Activated T-helper 1 cell treated with Interleukin-2 at 50 U/mL for 16 hours (primary cell): ENCODE measurements around the gene CDKN2C.
"Not testable (repeated sequence)": the region's sequence is repeated elsewhere in the genome, so short reads cannot be mapped to it uniquely, and the experiment has no call there.

Source experiments
- DNase-seq: peaks from one replicate; pipeline ENCODE4 v3.0.0-alpha.2; 2020; ENCODE audit warnings: low read depth

CDKN2C gene

DNA sequence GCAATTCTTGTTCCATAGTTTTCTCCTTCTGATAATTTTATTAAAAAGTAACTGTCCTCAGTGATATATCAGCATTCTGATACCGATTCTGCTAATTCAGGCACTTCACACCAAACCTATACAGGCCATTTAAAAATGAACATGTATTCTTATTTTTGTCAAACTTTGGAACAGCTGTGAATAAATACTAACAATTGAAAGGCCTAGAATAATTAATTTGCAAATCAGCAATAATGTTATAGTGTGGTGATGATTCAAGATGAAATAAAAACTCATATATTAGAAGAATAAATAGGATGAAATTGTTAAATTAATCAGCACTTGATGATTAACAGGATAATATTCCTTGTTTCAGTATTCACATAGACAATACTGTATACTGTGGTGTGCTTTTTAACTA, 9.9 kb downstream of the CDKN2C start:
- DNase-seq: no peak

DNA sequence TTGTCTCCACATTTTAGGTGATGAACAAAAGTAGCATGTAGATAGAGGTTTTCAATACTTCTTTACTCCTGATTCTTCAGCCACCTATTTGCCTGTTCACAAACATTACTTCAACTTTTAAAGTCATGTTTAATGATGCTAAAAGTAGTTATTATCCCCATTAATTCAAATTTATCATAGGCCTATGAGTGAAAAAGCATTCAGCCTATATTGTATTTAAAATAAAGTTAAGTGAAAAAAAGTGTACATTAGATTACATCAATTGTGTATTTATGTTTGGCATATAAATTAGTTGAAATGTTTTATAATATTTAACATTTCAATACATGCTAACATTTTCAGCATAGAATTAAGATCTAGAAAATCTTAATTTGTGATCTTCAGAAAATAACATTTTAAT, 10.5 kb downstream of the CDKN2C start:
- no peak for DNase-seq

DNA sequence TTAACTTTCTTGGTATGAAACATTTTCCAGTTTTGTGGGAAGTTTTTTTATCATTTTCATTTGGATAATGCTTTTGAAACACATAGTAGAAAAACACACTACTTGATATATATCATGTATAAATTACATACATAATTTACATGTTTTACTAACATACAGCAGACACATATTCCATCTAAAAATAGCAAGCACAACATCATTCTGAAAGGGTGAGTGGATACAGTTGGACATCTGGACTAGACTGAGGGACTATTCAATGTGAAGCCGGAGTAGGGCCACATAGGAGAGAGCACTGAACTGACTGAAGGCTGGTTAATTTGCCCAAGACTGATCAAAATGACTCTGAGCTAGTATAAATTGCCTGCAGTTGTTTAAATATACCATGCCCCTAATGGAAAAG, 11.7 kb downstream of the CDKN2C start:
- DNase-seq: no peak

DNA sequence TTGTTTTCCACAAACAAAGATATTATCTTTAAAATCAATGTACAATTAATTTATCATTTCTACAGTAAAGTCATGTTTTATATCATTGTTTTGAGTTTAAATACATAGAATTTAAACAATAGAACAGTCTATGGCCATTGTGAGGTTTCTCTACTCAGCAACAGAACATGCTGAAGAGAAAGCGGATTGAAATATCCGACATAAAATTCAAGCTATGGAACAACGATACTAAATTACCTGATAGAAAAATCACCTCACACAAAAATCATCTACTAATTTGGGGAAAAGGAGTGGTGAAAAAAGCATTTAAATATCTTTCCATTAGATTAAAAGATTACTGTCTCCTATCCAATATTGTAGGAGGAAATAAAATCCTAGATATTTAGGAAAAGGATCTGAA, 12.6 kb downstream of the CDKN2C start:
- DNase-seq: no peak

DNA sequence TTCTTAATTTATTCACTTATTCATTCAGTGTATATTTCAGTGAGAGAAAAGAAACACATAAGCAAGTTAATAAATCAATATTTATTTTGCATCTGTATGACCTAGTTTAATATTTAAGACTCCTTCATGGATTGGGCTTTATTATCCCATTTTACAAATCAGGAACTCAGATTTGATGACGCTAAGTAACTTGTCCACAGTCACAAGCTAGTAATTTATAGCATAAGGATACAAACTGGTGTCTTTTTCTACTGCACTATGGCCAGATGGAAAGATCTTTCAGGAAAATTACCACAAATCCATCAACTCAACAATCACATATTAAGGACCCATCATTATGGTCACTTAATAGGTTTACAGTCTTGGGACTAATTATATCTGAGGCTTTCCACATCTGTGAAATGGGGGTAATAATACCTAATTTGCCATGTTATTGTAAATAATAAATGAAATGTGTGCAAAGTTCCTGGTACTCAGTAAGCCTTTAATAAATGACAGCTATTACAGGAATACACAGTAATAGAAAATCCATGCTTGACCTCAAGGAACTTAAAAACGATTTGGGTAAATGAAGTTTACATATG, 13.3 kb downstream of the CDKN2C start:
- DNase-seq: no peak

DNA sequence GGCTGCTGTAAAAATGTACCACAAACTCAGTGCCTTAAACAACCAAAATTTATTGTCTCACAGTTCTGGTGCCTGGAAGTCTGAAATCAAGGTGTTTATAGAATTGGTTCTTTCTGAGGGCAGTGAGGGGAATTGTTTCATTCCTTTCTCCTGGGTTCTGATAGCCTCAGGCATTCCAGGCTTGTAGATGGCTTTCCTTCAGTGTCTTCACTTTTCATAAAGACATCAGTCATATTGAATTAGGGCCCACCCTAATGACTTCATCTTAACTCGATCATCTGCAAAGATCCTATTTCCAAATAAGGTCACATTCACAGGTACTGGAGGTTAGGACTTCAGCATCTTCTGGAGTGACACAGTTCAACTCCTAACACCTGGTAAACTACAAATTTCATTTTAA, 15.0 kb downstream of the CDKN2C start:
- no peak for DNase-seq

DNA sequence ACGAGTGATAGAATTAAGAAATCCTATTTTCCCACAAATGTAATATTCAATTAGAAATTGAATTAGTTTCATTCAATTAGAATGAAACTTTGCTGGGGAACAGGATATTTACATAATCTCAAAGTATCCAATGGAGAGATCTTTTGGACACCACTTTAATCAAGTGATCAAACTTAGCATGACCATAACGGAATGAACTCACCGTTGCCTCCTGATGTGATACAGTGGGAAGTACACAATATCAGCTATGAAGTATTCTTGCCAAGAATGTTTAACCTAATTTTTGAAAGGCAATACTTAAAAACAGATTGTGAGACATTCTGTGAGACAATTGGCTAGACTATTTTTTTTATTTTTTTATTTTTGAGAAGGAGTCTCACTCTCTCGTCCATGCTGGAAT, 16.6 kb downstream of the CDKN2C start:
- DNase-seq: no peak

DNA sequence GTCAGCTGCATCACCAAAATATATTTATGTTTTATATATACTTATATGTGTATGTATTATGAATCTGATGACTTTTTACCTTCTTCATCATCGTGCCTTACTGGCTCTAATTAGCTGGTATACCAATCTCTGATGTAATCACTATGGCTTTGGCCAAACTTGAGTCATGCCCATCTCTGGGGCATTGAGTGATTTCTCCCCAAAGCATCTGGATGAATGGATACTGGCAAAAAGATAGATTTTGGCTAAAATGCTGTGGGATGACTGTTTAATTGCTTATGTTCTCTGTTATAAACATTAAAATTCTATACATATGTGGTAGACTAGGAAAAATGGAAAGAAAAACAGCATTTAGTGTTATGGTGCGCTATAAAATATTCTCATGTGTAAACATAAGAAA, 19.6 kb downstream of the CDKN2C start:
- DNase-seq: no peak

DNA sequence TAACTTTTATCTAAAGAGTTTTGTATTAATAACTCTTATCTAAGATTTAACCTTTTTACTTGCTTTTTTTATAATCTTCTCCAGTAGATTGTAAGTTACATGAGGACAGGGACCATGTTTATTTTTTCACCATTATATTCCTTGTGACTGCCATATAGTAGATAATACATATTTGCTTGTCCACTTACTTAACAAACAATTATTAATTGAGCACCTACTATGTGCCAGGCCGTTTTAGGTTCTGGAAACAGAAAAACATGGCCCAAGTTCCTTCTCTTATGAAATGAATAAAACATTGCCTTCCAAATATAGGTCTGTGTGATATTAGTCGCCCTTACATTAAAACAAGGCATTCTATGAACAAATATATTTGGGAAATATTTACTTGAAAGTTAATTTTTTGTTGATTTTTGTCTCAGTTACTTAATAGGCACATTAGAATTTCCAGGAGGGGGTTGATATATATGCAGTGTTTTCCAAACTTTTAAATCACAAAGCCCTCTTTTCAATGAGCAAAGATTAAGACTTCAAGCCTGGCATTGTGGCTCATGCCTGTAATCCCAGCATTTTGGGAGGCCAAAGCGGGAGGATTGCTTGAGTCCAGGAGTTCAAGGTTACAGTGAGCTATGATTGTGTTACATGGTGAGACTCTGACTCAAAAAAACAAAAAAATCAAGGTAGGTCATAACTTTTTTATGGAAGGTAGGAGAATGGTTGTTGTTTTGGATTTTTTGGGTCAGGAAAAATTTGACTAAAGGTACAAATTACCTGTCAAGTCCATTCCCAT, 22.7 kb downstream of the CDKN2C start:
- no peak for DNase-seq

DNA sequence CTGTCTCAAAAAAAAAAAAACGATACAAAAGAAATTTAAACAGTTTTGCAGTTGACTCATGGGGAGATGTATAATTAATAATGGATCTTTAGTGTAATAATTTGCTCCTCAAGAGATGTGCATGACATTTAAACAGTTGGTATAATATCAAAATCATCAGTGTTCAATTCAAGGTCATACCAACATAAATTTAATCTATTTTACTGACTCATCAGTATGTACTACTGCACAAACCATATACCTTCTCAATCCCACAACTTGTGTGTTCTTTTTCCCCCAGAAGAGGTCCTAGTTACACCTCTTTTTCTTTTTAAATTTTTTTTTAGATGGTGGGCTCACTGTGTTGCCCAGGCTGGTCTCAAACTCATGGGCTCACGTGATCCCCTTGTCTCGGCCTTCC, 23.6 kb downstream of the CDKN2C start:
- no peak for DNase-seq

DNA sequence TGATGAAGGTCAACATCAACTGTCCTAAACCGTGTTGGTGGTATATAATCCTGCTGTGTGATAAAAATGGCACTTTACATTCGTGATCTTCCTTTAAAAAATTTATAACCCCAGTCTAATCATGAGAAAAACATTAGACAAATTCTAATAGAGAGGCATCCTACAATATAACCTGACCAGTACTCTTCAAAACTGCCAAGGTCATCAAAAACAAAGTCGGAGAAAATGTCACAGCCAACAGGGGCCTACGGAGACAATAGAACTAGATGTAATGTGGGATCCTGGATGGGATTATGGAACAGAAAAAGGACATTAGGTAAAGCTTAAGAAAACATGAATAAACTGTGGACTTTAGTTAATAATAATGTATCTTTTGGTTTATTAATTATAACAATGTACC, 25.0 kb downstream of the CDKN2C start:
- no peak for DNase-seq

DNA sequence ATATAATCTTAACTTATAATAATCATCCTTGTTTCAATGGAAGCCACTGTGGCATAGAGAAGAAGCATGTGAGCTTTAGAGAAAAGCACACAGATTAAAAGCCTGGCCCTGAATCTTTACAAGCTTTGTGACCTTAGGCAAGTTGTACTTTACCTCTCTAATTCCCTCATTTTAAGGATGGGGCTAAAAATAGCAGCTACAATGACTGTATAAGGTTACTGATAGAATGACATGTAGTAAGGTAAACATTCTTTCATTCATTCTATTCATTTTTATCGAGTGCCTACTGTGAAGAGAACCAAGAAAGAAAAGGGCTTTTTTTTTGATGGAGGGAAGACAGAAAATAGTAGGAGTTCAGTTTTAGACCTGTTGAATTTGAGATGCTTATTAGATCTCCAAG, 25.6 kb downstream of the CDKN2C start:
- no peak for DNase-seq

DNA sequence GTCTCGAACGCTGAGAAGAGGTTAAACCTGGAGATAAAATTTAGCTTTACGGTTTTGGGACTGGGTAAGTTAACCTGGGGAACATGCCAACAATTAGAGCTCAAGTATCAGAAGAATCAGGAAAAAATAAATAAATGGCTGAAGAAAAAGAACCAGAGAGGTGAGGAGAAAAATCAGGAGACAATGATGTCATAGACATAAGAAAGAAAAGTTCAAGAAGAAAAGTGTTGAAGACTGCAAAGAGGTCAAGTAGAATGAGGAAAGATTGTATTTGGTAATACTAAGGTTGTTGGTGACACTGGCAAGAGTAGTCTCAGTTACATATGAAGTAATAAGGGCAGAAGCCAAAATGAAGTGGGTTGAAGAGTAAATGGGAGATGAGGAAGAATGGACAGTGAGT, 26.0 kb downstream of the CDKN2C start:
- DNase-seq: no peak

DNA sequence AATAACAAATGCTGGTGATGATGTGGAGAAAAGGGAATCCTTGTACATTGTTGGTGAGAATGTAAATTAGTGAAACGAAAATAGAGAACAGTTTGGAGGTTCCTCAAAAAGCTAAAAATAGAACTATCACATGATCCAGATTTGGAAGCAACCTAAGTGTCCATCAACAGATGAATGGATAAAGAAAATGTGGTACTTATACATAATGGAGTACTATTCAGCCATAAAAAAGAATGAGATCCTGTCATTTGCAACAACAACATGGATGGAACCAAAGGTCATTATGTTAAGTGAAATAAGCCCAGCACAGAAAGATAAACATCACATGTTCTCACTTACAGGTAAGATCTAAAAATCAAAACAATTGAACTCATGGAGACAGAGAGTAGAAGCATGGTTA, 29.3 kb downstream of the CDKN2C start:
- not testable (repeated sequence) for DNase-seq

DNA sequence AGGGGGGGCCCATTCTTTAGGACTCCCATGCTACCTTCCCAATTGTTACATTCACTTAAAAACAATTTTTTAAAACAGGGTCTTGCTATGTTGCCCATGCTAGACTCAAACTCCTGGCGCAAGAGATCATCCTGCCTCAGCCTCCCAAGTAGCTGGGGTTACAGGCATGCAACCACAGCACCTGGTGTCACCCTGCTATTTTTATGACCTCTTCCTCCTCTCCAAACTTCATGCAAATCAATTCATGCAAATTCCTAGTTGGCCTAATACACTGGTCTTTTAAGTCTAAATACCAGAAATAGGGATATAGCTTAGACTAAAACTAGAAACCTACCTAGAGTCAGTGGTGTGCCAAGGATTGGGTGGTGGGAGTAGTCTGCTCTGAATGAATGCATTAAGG, 30.1 kb downstream of the CDKN2C start:
- DNase-seq: no peak

DNA sequence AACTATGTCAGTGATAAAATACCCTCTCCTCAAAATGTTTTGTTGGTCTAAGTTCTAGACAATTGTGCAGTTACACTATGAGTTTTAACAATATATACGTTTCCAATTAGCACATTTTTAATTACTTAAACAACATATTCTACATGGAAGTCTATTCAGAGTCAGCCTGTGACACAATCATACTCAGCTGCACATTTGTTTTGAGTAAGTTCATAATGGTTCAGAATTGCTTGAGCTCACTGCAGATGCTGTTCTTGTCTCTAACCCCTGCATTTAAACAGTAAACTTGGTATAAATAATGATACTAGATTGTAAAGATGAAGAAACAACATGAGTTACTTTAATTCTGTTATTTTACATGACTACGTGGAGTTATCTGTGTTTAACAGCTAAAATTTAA, 30.6 kb downstream of the CDKN2C start:
- DNase-seq: no peak

DNA sequence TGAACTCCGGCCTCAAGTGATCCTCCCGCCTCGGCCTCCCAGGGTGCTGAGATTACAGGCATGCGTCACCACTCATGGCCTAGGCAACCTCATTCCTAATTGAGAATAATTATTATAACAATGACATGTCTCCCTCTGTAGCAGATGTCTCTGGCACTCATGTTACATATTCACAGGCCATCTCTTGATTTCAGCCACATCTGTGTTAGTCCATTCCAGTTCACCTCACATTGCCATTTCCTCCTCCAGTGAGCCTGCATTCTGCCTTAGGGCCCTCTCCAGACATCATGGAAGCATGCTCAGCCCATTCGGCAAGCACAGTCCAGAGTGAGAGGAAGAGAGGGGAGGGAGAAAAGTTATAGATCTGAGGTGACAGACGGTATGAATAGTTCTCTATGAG, 32.5 kb downstream of the CDKN2C start:
- DNase-seq: no peak

DNA sequence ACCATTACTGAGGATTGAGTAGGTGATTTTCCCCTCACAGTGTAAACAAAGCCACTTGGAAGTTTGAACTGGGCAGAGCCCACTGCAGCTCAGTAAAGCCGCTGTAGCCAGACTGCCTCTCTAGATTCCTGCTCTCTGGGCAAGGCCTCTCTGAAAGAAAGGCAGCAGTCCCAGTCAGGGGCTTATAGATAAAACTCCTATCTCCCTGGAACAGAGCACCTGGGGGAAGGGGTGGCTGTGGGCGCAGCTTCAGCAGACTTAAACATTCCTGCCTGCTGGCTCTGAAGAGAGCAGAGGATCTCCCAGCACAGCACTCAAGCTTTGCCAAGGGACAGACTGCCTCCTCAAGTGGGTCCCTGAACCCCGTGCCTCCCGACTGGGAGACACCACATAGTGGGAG, 35.5 kb downstream of the CDKN2C start:
- DNase-seq: not testable (repeated sequence)

DNA sequence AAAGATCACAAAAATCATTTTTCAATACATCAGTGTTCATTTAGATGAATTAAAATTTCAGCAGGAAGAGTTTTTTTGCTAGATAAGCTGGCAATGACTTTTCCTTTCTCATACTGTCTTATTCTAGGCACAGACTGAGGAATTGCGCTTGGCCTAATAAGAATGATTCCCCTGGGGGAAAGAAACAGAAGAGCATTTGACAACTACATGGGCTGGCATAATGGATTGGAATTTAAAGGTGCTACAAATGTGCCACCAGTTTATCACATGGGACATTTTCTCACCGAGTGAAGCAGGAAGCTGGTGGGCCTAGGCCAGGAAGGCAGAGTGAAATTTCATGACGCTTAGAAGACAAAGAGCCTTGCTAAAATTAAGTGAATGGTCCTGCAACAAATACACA, 39.3 kb downstream of the CDKN2C start:
- DNase-seq: no peak

DNA sequence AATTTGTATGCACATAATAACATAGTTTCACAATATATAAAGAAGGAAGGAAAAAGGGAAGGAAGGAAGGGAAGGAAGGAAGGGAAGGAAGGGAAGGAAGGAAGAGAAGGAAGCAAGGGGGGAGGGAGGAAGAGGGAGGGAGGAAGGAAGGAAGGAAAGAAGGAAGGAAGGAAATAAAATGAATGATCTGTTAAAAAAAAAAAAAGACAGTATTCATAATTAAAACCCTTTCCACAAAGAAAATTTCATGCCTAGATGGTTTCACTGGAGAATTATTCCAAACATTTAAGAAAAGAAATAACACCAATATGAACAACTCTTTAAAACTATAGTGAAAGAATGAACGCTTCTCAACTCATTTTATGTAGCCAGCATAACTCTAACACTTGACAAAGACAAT, 44.8 kb downstream of the CDKN2C start:
- no peak for DNase-seq

DNA sequence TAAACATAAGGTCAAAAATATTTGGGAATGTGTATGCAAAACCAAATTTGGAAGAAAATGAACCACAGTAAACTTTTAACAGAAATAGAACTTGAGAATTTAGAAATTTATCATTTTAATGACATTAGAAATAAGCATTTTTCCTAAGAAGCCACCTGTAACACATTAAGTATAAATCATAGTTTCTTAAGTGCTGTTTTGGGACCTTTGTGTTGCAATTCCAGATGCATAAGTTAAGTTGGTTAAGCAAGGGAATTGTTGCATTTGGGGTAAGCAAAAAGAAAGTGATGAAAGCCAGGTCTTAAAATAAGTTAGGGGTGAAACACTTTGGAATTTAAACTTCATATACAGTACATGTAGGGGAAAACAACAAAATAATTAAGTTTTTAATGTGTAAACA, 49.8 kb downstream of the CDKN2C start:
- no peak for DNase-seq
